ENCODE measurements around the gene PCLAF.

- TF ChIP-seq EP300 (IDR thresholded peaks at IDR 0.05) (no peak), CTCF (IDR thresholded peaks at IDR 0.05) (no peak)
Observed at GRCh38 chr15:64422697-64423096, 41.5 kb upstream of the PCLAF start.
